GM18858 (cell line): ENCODE data around the gene ARHGEF17.

Source experiments
- ATAC-seq: cut with Tn5 transposase; IDR thresholded peaks from one replicate; pipeline ENCODE4 v1.9.1; 2021; ENCODE audit not compliant: unreplicated experiment

ARHGEF17 gene

GRCh38 chr11:73376803-73377629 lies 68.9 kb downstream of the ARHGEF17 start:
- no peak for ATAC-seq

GRCh38 chr11:73379189-73379880 lies 71.3 kb downstream of the ARHGEF17 start:
- ATAC-seq = no peak

GRCh38 chr11:73380331-73380730 lies 72.3 kb downstream of the ARHGEF17 start:
- ATAC-seq = no peak

GRCh38 chr11:73380897-73381410 lies 72.9 kb downstream of the ARHGEF17 start:
- ATAC-seq = no peak

- ATAC-seq = no peak
Observed at GRCh38 chr11:73381589-73381988, 73.5 kb downstream of the ARHGEF17 start.

- no peak for ATAC-seq
Observed at GRCh38 chr11:73382183-73382582, 74.1 kb downstream of the ARHGEF17 start.

- ATAC-seq = no peak
Observed at GRCh38 chr11:73382747-73383146, 74.7 kb downstream of the ARHGEF17 start.

GRCh38 chr11:73383249-73384124 lies 75.4 kb downstream of the ARHGEF17 start:
- no peak for ATAC-seq

- no peak for ATAC-seq
Observed at GRCh38 chr11:73384125-73384441, 76.0 kb downstream of the ARHGEF17 start.

GRCh38 chr11:73384531-73384871 lies 76.4 kb downstream of the ARHGEF17 start:
- ATAC-seq = peak; percentile 1

- peak; percentile 40 for ATAC-seq
Observed at GRCh38 chr11:73384872-73385689, 77.0 kb downstream of the ARHGEF17 start.

GRCh38 chr11:73386016-73386415 lies 77.9 kb downstream of the ARHGEF17 start:
- ATAC-seq = no peak

- ATAC-seq = no peak
Observed at GRCh38 chr11:73386546-73386945, 78.5 kb downstream of the ARHGEF17 start.

GRCh38 chr11:73387594-73388264 lies 79.7 kb downstream of the ARHGEF17 start:
- no peak for ATAC-seq

GRCh38 chr11:73388265-73389133 lies 80.4 kb downstream of the ARHGEF17 start:
- ATAC-seq = no peak

- no peak for ATAC-seq
Observed at GRCh38 chr11:73389134-73389525, 81.1 kb downstream of the ARHGEF17 start.

GRCh38 chr11:73389916-73390315 lies 81.8 kb downstream of the ARHGEF17 start:
- no peak for ATAC-seq

- ATAC-seq = no peak
Observed at GRCh38 chr11:73390601-73391565, 82.8 kb downstream of the ARHGEF17 start.
